Mesendoderm (in vitro differentiated cells): ENCODE measurements around the gene OR5C1.
"Not testable (repeated sequence)": the region's sequence is repeated elsewhere in the genome, so short reads cannot be mapped to it uniquely, and the experiment has no call there.

Experiments used
- DNase-seq: peaks from one replicate; pipeline ENCODE4 v3.0.0; 2013
- H2AK5ac ChIP-seq: 2 replicates; pipeline ENCODE4 v1.6.1; 2013; ENCODE audit warnings: low read length, inconsistent platforms
- H2BK120ac ChIP-seq: 2 replicates; pipeline ENCODE4 v1.6.1; 2013; ENCODE audit warnings: low read depth, mild to moderate bottlenecking, low read length, moderate library complexity, mixed read lengths
- H2BK15ac ChIP-seq: replicated peaks from 2 replicates; pipeline ENCODE4 v1.6.1; 2013; ENCODE audit warnings: low read depth, mild to moderate bottlenecking, moderate library complexity
- H2BK5ac ChIP-seq: 2 replicates; pipeline ENCODE4 v1.6.1; 2013; ENCODE audit warnings: low read length, inconsistent platforms
- H3K18ac ChIP-seq: 2 replicates; pipeline ENCODE4 v1.6.1; 2013; ENCODE audit warnings: mild to moderate bottlenecking, low read length, mixed read lengths
- H3K23ac ChIP-seq: one replicate; pipeline ENCODE4 v1.6.1; 2013; ENCODE audit warnings: low read length
- H3K27ac ChIP-seq: 2 replicates; pipeline ENCODE4 v1.5.1; 2013; ENCODE audit warnings: low read depth, mild to moderate bottlenecking, inconsistent platforms, low read length, moderate library complexity
- H3K27me3 ChIP-seq: 2 replicates; pipeline ENCODE4 v1.6.1; 2013; ENCODE audit warnings: low read length, control low read depth, mild to moderate bottlenecking, inconsistent platforms; ENCODE audit not compliant: insufficient read depth, poor library complexity
- H3K36me3 ChIP-seq: 2 replicates; pipeline ENCODE4 v1.6.1; 2013; ENCODE audit warnings: low read length, inconsistent platforms; ENCODE audit not compliant: control insufficient read depth, insufficient read depth
- H3K4ac ChIP-seq: one replicate; pipeline ENCODE4 v1.6.1; 2013; ENCODE audit warnings: low read depth, mild to moderate bottlenecking, low read length, moderate library complexity
- H3K4me1 ChIP-seq: 2 replicates; pipeline ENCODE4 v1.6.1; 2013; ENCODE audit warnings: low read depth, low read length, inconsistent platforms; ENCODE audit not compliant: control insufficient read depth
- H3K4me2 ChIP-seq: 2 replicates; pipeline ENCODE4 v1.6.1; 2013; ENCODE audit warnings: low read length
- H3K4me3 ChIP-seq: 2 replicates; pipeline ENCODE4 v1.5.1; 2013; ENCODE audit warnings: mild to moderate bottlenecking, low read length
- H3K56ac ChIP-seq: one replicate; pipeline ENCODE4 v1.6.1; 2013; ENCODE audit warnings: low read length
- H3K79me1 ChIP-seq: 2 replicates; pipeline ENCODE4 v1.6.1; 2013; ENCODE audit warnings: low read length, inconsistent platforms
- H3K79me2 ChIP-seq: 2 replicates; pipeline ENCODE4 v1.6.1; 2013; ENCODE audit warnings: mild to moderate bottlenecking, low read length; ENCODE audit not compliant: control insufficient read depth, insufficient read depth
- H3K9ac ChIP-seq: 2 replicates; pipeline ENCODE4 v1.6.1; 2013; ENCODE audit warnings: low read length, inconsistent platforms
- H4K5ac ChIP-seq: one replicate; pipeline ENCODE4 v1.6.1; 2013; ENCODE audit warnings: low read length
- H4K8ac ChIP-seq: one replicate; pipeline ENCODE4 v1.6.1; 2013; ENCODE audit warnings: low read depth, mild to moderate bottlenecking, control low read depth, low read length, moderate library complexity
- WGBS: extraction: QIAGEN DNeasy Blood & Tissue Kit; methylation state at CpG from one replicate; pipeline ENCODE4 v1.1.7; 2013; ENCODE audit warnings: low lambda C conversion rate, missing lambda C conversion rate; ENCODE audit not compliant: insufficient coverage; ENCODE audit errors: extremely low coverage; 5-methylcytosine and 5-hydroxymethylcytosine counted together

The OR5C1 gene

DNA sequence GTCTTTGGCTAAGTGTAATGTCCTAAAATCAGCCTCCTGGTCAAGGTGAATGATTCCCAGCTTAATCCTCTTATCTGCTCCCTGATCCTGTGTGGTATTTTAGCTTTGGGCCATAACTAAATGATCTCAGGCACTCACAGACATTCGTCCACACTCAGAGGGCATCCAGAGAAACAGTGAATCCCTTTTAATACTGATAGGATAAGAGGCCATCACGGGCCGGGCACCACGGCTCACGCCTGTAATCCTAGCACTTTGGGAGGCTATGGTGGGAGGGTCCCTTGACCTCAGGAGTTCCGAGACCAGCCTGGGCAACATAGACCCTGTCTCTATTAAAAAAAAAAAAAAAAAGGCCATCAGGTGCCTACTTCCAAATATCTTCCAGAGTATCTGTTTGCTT is 33.3 kb downstream of the OR5C1 start:
- no peak overlapping the region for H3K23ac ChIP-seq
- no peak overlapping the region for H2BK5ac ChIP-seq
- H3K18ac ChIP-seq, result no peak overlapping the region
- no CpG with 5 or more reads among the region's 6 CpGs for WGBS
- H3K9ac ChIP-seq, result no peak overlapping the region
- no peak overlapping the region for H3K56ac ChIP-seq
- H3K27me3 ChIP-seq, result no peaks in the 10 kb centered on the region
- H3K4me2 ChIP-seq, result no peak overlapping the region
- H3K4ac ChIP-seq, result no peak overlapping the region
- H3K36me3 ChIP-seq, result peaks cover 14% of the 10 kb centered on the region
- no peak overlapping the region for H2AK5ac ChIP-seq
- H3K79me2 ChIP-seq, result peaks cover 12% of the 10 kb centered on the region
- no peak overlapping the region for H4K5ac ChIP-seq
- no peak for DNase-seq
- peaks cover 2% of the 10 kb centered on the region for H3K4me1 ChIP-seq
- H3K4me3 ChIP-seq, result no peak overlapping the region
- no peak overlapping the region for H3K27ac ChIP-seq
- H2BK15ac ChIP-seq, result no peak overlapping the region
- no peak overlapping the region for H4K8ac ChIP-seq
- no peak overlapping the region for H2BK120ac ChIP-seq
- H3K79me1 ChIP-seq, result peaks cover 17% of the 10 kb centered on the region

DNA sequence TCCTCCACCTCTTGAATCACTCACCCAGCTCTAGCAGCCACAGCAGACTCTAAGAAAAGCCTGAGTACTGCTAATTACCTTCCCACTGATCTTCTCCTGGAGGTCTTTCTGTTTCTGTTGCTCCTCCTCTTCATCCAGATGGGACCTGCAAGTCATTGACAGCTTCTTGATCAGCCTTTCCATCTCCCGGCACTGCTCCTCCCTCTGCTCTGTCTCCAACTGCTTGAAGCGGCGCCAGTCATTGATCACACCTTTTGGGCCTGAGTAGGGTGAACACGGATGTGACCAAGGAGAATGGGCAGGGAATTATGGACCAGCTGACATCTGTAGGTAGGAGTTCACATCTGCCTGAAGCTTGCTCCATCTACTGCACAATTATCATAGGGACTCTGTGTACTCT is 34.2 kb downstream of the OR5C1 start:
- H3K79me2 ChIP-seq, result peaks cover 19% of the 10 kb centered on the region
- no peak overlapping the region for H3K4me2 ChIP-seq
- H3K36me3 ChIP-seq, result peaks cover 14% of the 10 kb centered on the region
- H3K4me3 ChIP-seq, result no peak overlapping the region
- no peak overlapping the region for H3K56ac ChIP-seq
- no peak overlapping the region for H2BK15ac ChIP-seq
- WGBS, result no CpG with 5 or more reads among the region's 4 CpGs
- H3K27ac ChIP-seq, result no peak overlapping the region
- H3K9ac ChIP-seq, result no peak overlapping the region
- no peak overlapping the region for H4K8ac ChIP-seq
- H3K27me3 ChIP-seq, result no peaks in the 10 kb centered on the region
- no peak overlapping the region for H3K4ac ChIP-seq
- no peak overlapping the region for H2AK5ac ChIP-seq
- no peak overlapping the region for H2BK120ac ChIP-seq
- peaks cover 3% of the 10 kb centered on the region for H3K4me1 ChIP-seq
- no peak overlapping the region for H3K23ac ChIP-seq
- H3K79me1 ChIP-seq, result peaks cover 21% of the 10 kb centered on the region
- H3K18ac ChIP-seq, result no peak overlapping the region
- no peak overlapping the region for H4K5ac ChIP-seq
- H2BK5ac ChIP-seq, result no peak overlapping the region
- DNase-seq, result no peak

GRCh38 chr9:122827761-122828093 is 39.0 kb downstream of the OR5C1 start:
- DNase-seq, result peak; percentile 87
- Histone ChIP-seq H3K56ac (peak overlapping the region; percentile 94), H2AK5ac (no peak overlapping the region), H2BK15ac (no peak overlapping the region), H3K4ac (no peak overlapping the region), H3K4me3 (peak overlapping the region; percentile 92), H3K27me3 (no peaks in the 10 kb centered on the region), H3K4me2 (peak overlapping the region; percentile 61), H4K8ac (no peak overlapping the region), H3K9ac (peak overlapping the region; percentile 94), H4K5ac (no peak overlapping the region), H3K23ac (no peak overlapping the region), H2BK120ac (no peak overlapping the region), H3K18ac (no peak overlapping the region), H3K79me1 (peaks cover 21% of the 10 kb centered on the region), H3K4me1 (peaks cover 3% of the 10 kb centered on the region), H2BK5ac (peak overlapping the region; percentile 23), H3K79me2 (peaks cover 19% of the 10 kb centered on the region), H3K27ac (peak overlapping the region; percentile 95), H3K36me3 (peaks cover 4% of the 10 kb centered on the region)
- no CpG with 5 or more reads among the region's 8 CpGs for WGBS

GRCh38 chr9:122828965-122829284 is 40.2 kb downstream of the OR5C1 start:
- H3K56ac ChIP-seq, result peak overlapping the region; percentile 44
- H3K27ac ChIP-seq, H3K4me2 ChIP-seq, H3K36me3 ChIP-seq, H2AK5ac ChIP-seq, H2BK15ac ChIP-seq, H3K18ac ChIP-seq, H3K4me3 ChIP-seq, H2BK5ac ChIP-seq, H4K5ac ChIP-seq, DNase-seq, H2BK120ac ChIP-seq, H3K4me1 ChIP-seq, H3K27me3 ChIP-seq, H3K4ac ChIP-seq, H3K23ac ChIP-seq: not testable (repeated sequence)
- H4K8ac ChIP-seq, result peak overlapping the region; percentile 95
- H3K79me2 ChIP-seq, result peaks cover 17% of the 10 kb centered on the region
- H3K79me1 ChIP-seq, result peaks cover 18% of the 10 kb centered on the region
- no CpG with 5 or more reads among the region's 18 CpGs for WGBS
- H3K9ac ChIP-seq, result peak overlapping the region; percentile 53

DNA sequence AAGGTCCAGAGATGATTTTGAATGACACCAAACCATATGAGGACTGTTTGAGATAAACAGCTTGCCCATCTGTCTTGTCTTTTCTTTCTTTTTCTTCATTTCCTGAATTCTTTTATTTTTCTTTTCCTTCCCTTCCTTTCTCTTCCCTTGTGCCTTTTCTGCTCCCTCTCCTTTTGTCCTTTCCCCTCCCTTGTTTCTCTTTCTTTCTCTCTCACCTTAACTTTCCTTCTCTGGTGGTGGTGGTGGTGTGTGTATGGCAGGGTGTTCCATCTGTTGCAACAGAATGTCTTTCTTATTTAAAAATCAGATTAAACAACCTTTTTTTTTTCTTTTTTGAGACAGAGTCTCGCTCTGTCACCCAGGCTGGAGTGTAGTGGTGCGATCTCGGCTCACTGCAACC is 43.5 kb downstream of the OR5C1 start:
- no peak overlapping the region for H3K9ac ChIP-seq
- peaks cover 3% of the 10 kb centered on the region for H3K79me1 ChIP-seq
- no peak overlapping the region for H3K4ac ChIP-seq
- no peak overlapping the region for H2AK5ac ChIP-seq
- H4K5ac ChIP-seq, result no peak overlapping the region
- H3K4me3 ChIP-seq, result no peak overlapping the region
- H3K27me3 ChIP-seq, result no peaks in the 10 kb centered on the region
- H3K27ac ChIP-seq, result no peak overlapping the region
- H3K18ac ChIP-seq, result no peak overlapping the region
- no peak overlapping the region for H3K56ac ChIP-seq
- no peaks in the 10 kb centered on the region for H3K36me3 ChIP-seq
- DNase-seq, result no peak
- no peak overlapping the region for H2BK5ac ChIP-seq
- WGBS, result no CpG with 5 or more reads among the region's 3 CpGs
- H3K23ac ChIP-seq, result no peak overlapping the region
- H2BK15ac ChIP-seq, result no peak overlapping the region
- no peaks in the 10 kb centered on the region for H3K4me1 ChIP-seq
- H3K79me2 ChIP-seq, result peaks cover 5% of the 10 kb centered on the region
- H2BK120ac ChIP-seq, result no peak overlapping the region
- H3K4me2 ChIP-seq, result no peak overlapping the region
- no peak overlapping the region for H4K8ac ChIP-seq

DNA sequence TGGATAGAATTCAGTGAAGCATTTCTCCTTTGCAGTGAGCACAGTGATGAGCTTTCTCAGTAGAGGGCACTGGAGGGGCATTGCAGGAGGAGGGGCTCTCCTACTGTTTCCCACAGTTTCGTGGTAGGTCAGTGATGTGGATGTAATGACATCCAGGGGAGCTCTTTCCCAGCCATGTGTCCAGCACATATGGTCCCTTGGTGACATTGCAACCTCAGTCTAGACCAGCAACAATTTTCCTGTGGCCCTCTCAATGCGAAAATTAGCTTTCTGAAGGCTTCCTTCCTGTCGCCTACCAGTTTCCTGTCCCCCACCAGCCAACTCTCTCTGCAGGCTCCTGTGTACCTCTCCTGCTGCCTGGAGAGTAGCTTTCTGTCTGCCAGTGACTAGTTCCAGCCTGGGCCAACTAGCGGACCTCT is 46.6 kb downstream of the OR5C1 start:
- Histone ChIP-seq H3K23ac (no peak overlapping the region), H3K36me3 (no peaks in the 10 kb centered on the region), H3K27ac (no peak overlapping the region), H3K9ac (no peak overlapping the region), H2BK120ac (no peak overlapping the region), H3K4ac (no peak overlapping the region), H2AK5ac (no peak overlapping the region), H3K56ac (peak overlapping the region; percentile 42), H3K27me3 (no peaks in the 10 kb centered on the region), H3K79me2 (no peaks in the 10 kb centered on the region), H4K8ac (no peak overlapping the region), H3K4me2 (no peak overlapping the region), H3K79me1 (no peaks in the 10 kb centered on the region), H2BK15ac (no peak overlapping the region), H3K18ac (no peak overlapping the region), H3K4me1 (no peaks in the 10 kb centered on the region), H3K4me3 (no peak overlapping the region), H2BK5ac (no peak overlapping the region), H4K5ac (no peak overlapping the region)
- peak; percentile 59 for DNase-seq
- no CpG with 5 or more reads among the region's 4 CpGs for WGBS
